ENCODE measurements around the gene CDH23. TPM values are rescaled to one million over a fixed set of nuclear protein-coding genes. Genes with fewer than 3 reads are reported as not detected.

Gene CDH23
- total RNA-seq, 2 experiments from 2014 or later, result 4.6 to 5.2 TPM

DNA sequence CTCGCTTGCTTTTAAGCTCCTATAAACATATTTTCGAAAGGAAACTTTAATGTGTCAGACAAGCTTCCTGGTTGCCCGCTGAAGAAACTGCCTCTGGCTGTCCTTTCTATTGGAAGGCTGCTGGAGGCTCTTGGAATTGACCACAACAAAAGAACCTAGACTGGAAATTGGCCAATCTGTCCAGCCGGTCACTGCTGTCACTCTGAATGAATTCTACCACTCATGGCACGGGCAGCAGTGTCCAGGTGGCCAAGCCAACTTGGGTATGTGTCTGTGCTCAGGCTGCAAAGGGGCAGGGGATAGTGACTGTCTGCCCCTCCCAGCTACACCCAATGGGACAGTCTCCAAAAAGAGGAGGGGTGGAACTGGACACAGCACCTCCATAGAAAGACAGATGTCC lies 57.6 kb downstream of the CDH23 start:
- CTCF ChIA-PET, result no interaction called here

DNA sequence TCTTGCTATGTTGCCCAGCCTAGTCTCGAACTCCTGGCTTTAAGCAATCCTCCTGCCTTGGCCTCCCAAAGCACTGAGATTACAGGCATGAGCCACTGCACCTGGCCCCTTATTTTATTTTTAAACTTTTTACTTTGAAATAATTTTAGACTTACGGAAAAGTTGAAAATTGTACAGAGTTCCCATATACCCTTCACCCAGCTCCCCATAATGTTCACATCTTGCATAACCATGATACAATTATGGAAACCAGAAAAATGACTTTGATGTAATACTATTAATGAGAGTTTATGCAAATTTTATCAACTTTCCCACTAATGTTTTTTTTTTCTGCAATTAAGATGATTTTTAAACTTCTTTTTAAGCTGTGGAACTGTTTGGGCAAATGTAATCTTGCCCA lies 58.3 kb downstream of the CDH23 start:
- Mint-ChIP-seq H3K27ac (no peak overlapping the region), H3K36me3 (ENCODE audit: low read depth) (no peaks in the 10 kb centered on the region), H3K4me1 (ENCODE audit: low read depth) (no peaks in the 10 kb centered on the region), H3K4me3 (no peak overlapping the region), H3K27me3 (peaks cover 6% of the 10 kb centered on the region), H3K9me3 (no peaks in the 10 kb centered on the region)
- peaks cover 0 to 4% of the 10 kb centered on the region in 2 experiments for H3K9me3 ChIP-seq (ENCODE audit: control insufficient read depth in 1 of 2, insufficient read depth in 1 of 2, low read length in 2 of 2)
- DNase-seq, result no peak
- peaks cover 0 to 2% of the 10 kb centered on the region in 2 experiments for H3K27me3 ChIP-seq (ENCODE audit: control insufficient read depth in 1 of 2, insufficient read depth in 2 of 2, low read length in 2 of 2)
- H3K4me1 ChIP-seq (ENCODE audit: insufficient read depth, low read length), result no peaks in the 10 kb centered on the region
- intact Hi-C loops (cut with DNase I, micrococcal nuclease), result no loop called here
- ChIA-PET CTCF (no interaction called here), POLR2A (interaction anchor here (0.6 kb wide), 1 partner anchor 31 kb away, joined by 3 read pairs; no protein-coding TSS in a partner anchor)
- H3K36me3 ChIP-seq (ENCODE audit: insufficient read depth, low read length), result no peaks in the 10 kb centered on the region
- ATAC-seq (ENCODE audit: poor library complexity), result no peak
- TF ChIP-seq, protein P1, sequence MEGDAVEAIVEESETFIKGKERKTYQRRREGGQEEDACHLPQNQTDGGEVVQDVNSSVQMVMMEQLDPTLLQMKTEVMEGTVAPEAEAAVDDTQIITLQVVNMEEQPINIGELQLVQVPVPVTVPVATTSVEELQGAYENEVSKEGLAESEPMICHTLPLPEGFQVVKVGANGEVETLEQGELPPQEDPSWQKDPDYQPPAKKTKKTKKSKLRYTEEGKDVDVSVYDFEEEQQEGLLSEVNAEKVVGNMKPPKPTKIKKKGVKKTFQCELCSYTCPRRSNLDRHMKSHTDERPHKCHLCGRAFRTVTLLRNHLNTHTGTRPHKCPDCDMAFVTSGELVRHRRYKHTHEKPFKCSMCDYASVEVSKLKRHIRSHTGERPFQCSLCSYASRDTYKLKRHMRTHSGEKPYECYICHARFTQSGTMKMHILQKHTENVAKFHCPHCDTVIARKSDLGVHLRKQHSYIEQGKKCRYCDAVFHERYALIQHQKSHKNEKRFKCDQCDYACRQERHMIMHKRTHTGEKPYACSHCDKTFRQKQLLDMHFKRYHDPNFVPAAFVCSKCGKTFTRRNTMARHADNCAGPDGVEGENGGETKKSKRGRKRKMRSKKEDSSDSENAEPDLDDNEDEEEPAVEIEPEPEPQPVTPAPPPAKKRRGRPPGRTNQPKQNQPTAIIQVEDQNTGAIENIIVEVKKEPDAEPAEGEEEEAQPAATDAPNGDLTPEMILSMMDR (IDR thresholded peaks at IDR 0.05), result no peak
- H3K27ac ChIP-seq (ENCODE audit: low read depth in 1 of 2, low read length in 2 of 2), result no peak overlapping the region
- H3K4me3 ChIP-seq (ENCODE audit: low read length), result no peak overlapping the region

More for the DNA sequence above, 57.6 kb downstream of the CDH23 start:
- peaks cover 0 to 2% of the 10 kb centered on the region in 2 experiments for H3K27me3 ChIP-seq (ENCODE audit: control insufficient read depth in 1 of 2, insufficient read depth in 2 of 2, low read length in 2 of 2)
- POLR2A ChIA-PET, result no interaction called here
- intact Hi-C loops (cut with DNase I, micrococcal nuclease), result no loop called here
- ATAC-seq (ENCODE audit: poor library complexity), result no peak
- TF ChIP-seq, protein P1 (IDR thresholded peaks at IDR 0.05), result no peak
- H3K9me3 Mint-ChIP-seq, result no peaks in the 10 kb centered on the region
- peaks cover 0 to 4% of the 10 kb centered on the region in 2 experiments for H3K9me3 ChIP-seq (ENCODE audit: control insufficient read depth in 1 of 2, insufficient read depth in 1 of 2, low read length in 2 of 2)
- peaks cover 6% of the 10 kb centered on the region for H3K27me3 Mint-ChIP-seq
- H3K27ac Mint-ChIP-seq, result no peak overlapping the region
- no peaks in the 10 kb centered on the region for H3K36me3 Mint-ChIP-seq (ENCODE audit: low read depth)
- no peak overlapping the region for H3K4me3 Mint-ChIP-seq
- H3K4me3 ChIP-seq (ENCODE audit: low read length), result no peak overlapping the region
- no peak for DNase-seq
- no peak overlapping the region for H3K27ac ChIP-seq (ENCODE audit: low read depth in 1 of 2, low read length in 2 of 2)
- no peaks in the 10 kb centered on the region for H3K4me1 ChIP-seq (ENCODE audit: insufficient read depth, low read length)
- H3K4me1 Mint-ChIP-seq (ENCODE audit: low read depth), result no peaks in the 10 kb centered on the region
- H3K36me3 ChIP-seq (ENCODE audit: insufficient read depth, low read length), result no peaks in the 10 kb centered on the region

DNA sequence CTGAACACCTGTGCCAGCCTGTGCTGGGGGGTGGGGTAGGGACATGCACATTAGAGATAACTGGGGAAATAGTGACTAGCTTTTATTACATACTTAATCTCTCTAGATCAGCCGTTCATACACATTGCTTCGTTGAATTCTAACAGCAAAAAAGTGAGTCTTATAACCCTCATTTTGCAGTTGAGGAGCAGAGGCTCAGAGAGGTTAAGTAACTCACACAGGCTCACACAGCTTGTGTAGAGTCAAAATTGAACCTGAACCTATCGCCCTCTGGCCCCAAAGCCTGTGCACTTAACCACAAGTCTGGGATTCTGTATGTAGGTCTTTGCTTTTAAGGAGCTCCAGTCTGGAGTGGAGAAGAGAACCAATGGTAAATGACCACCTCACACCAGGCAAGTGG lies 59.9 kb downstream of the CDH23 start:
- no peaks in the 10 kb centered on the region for H3K36me3 Mint-ChIP-seq (ENCODE audit: low read depth)
- peaks cover 6% of the 10 kb centered on the region for H3K27me3 Mint-ChIP-seq
- no peaks in the 10 kb centered on the region for H3K4me1 Mint-ChIP-seq (ENCODE audit: low read depth)
- CTCF ChIA-PET, result no interaction called here
- POLR2A ChIA-PET, result no interaction called here
- intact Hi-C loops (cut with DNase I, micrococcal nuclease), result no loop called here
- no peaks in the 10 kb centered on the region for H3K9me3 Mint-ChIP-seq
- no peak overlapping the region for H3K27ac ChIP-seq (ENCODE audit: low read depth in 1 of 2, low read length in 2 of 2)
- H3K4me1 ChIP-seq (ENCODE audit: insufficient read depth, low read length), result no peaks in the 10 kb centered on the region
- H3K4me3 Mint-ChIP-seq, result no peak overlapping the region
- TF ChIP-seq, protein P1 (IDR thresholded peaks at IDR 0.05), result no peak
- ATAC-seq (ENCODE audit: poor library complexity), result no peak
- H3K27me3 ChIP-seq (ENCODE audit: control insufficient read depth in 1 of 2, insufficient read depth in 2 of 2, low read length in 2 of 2), result peaks cover 0 to 2% of the 10 kb centered on the region in 2 experiments
- DNase-seq, result no peak
- peaks cover 0 to 4% of the 10 kb centered on the region in 2 experiments for H3K9me3 ChIP-seq (ENCODE audit: control insufficient read depth in 1 of 2, insufficient read depth in 1 of 2, low read length in 2 of 2)
- no peak overlapping the region for H3K27ac Mint-ChIP-seq
- H3K4me3 ChIP-seq (ENCODE audit: low read length), result no peak overlapping the region
- H3K36me3 ChIP-seq (ENCODE audit: insufficient read depth, low read length), result no peaks in the 10 kb centered on the region
